Loucy (cell line): Measurements from ENCODE around the gene LRWD1.
"Not testable (repeated sequence)": the region's sequence is repeated elsewhere in the genome, so short reads cannot be mapped to it uniquely, and the experiment has no call there.

Experiments
- H2AFZ ChIP-seq: fragments of 200-600 bp; sonication (generic); 2 replicates; pipeline ENCODE4 v1.6.0; 2016; ENCODE audit warnings: antibody characterized with exemption, mild to moderate bottlenecking, low read length, moderate library complexity
- H3F3A ChIP-seq: fragments of 200-600 bp; 2 replicates; pipeline ENCODE4 v1.6.0; 2016; ENCODE audit warnings: antibody characterized with exemption, low read depth, mild to moderate bottlenecking
- H3K27me3 ChIP-seq: fragments of 200-600 bp; sonication (generic); 2 replicates; pipeline ENCODE4 v1.6.1; 2014; ENCODE audit warnings: low read length, mild to moderate bottlenecking; ENCODE audit not compliant: insufficient read depth, poor library complexity, severe bottlenecking
- H3K36me3 ChIP-seq: fragments of 200-600 bp; sonication (generic); 2 replicates; pipeline ENCODE4 v1.6.1; 2016; ENCODE audit warnings: low read length; ENCODE audit not compliant: insufficient read depth
- H3K4me1 ChIP-seq: fragments of 200-600 bp; sonication (generic); 2 replicates; pipeline ENCODE4 v1.5.1; 2014; ENCODE audit warnings: low read length, mild to moderate bottlenecking; ENCODE audit not compliant: insufficient read depth, poor library complexity, severe bottlenecking
- H3K4me2 ChIP-seq: fragments of 200-600 bp; sonication (generic); 2 replicates; pipeline ENCODE4 v1.6.0; 2014; ENCODE audit warnings: antibody characterized with exemption, low read length, low read depth, mild to moderate bottlenecking; ENCODE audit not compliant: poor library complexity, severe bottlenecking
- H3K4me3 ChIP-seq: fragments of 200-600 bp; sonication (generic); 2 replicates; pipeline ENCODE4 v1.5.1; 2014; ENCODE audit warnings: low read length, mild to moderate bottlenecking, mixed read lengths; ENCODE audit not compliant: poor library complexity, severe bottlenecking
- H3K79me2 ChIP-seq: fragments of 200-600 bp; sonication (generic); 2 replicates; pipeline ENCODE4 v1.6.1; 2014; ENCODE audit warnings: low read length; ENCODE audit not compliant: insufficient read depth
- H3K9ac ChIP-seq: fragments of 200-600 bp; sonication (generic); 2 replicates; pipeline ENCODE4 v1.6.0; 2014; ENCODE audit warnings: mild to moderate bottlenecking, low read depth, low read length, moderate library complexity; ENCODE audit not compliant: poor library complexity, severe bottlenecking
- H3K9me2 ChIP-seq: fragments of 200-600 bp; sonication (generic); replicated peaks from 2 replicates; pipeline ENCODE4 v1.6.1; 2016; ENCODE audit warnings: low read depth, low read length, mixed read lengths
- H3K9me3 ChIP-seq: fragments of 200-600 bp; sonication (generic); 2 replicates; pipeline ENCODE4 v1.6.1; 2014; ENCODE audit warnings: mild to moderate bottlenecking, antibody characterized with exemption, low read length, low read depth; ENCODE audit not compliant: insufficient read depth
- H4K20me1 ChIP-seq: fragments of 200-600 bp; sonication (generic); 2 replicates; pipeline ENCODE4 v1.6.0; 2014; ENCODE audit warnings: antibody characterized with exemption, low read length, mild to moderate bottlenecking; ENCODE audit not compliant: insufficient read depth, poor library complexity, severe bottlenecking

The LRWD1 gene

DNA sequence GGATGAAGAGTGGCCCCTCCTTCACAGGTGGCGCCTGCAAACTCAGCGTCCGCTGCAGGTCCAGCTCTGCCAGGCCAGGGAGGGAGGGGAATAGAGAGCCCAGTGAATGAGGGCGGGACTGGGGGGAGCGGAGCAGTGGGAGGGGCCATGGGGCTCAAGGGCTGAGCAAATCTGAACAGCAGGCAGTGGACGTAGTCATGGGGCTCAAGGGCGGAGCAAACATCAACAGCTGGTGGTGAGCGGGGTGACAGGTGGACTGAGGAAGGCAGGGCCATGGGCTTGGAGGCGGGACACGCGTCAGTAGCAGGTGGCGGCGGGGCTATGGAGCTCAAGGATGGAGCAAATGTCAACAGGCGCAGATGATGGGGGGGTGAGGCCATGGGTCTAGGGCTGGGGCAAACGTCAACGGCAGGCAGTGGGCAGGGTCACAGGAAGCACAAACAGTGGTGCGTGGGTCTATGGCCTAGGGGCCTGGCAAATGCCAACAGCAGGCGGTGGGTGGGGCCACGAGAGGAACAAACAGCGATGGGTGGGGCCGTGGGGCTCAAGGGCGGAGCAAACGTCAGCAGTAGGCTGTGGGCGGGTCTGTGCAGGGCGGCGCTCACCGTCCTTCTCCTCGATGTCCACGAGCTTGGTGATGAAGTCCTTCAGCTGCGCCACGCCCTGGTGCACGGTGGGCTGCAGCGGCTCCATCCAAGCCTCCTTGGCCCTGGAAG, 28.6 kb downstream of the LRWD1 start:
- not testable (repeated sequence) for H3K27me3 ChIP-seq, H3K36me3 ChIP-seq, H3K4me3 ChIP-seq

DNA sequence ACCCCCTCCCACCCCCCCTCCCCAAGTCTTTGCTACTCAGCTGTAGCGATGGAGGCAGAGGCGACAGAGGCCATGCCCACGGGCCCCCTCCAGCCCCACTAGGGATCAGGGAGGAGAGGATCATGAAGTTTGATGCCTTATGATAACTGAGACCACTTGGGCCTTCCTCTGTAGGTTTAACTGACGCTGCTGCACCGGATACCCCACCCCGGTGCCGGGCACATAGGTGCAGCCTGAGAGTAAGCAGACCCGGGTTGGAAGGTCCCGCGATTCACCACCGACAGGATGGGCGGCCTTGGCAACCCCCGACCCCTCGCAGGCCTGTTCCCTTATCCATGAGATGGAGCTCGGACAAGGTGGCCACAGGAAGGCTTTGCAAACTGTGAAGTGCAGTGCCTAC, 29.2 kb downstream of the LRWD1 start:
- H3K27me3 ChIP-seq, H3K79me2 ChIP-seq, H3K4me3 ChIP-seq, H2AFZ ChIP-seq, H3F3A ChIP-seq, H3K9me3 ChIP-seq, H3K36me3 ChIP-seq, H3K9me2 ChIP-seq, H3K4me1 ChIP-seq, H3K4me2 ChIP-seq, H3K9ac ChIP-seq, H4K20me1 ChIP-seq: not testable (repeated sequence)

More for the DNA sequence above, 28.6 kb downstream of the LRWD1 start:
- H3K4me1 ChIP-seq, H3K9me3 ChIP-seq, H3K4me2 ChIP-seq, H2AFZ ChIP-seq, H3K9ac ChIP-seq, H4K20me1 ChIP-seq, H3F3A ChIP-seq, H3K79me2 ChIP-seq, H3K9me2 ChIP-seq: not testable (repeated sequence)

- not testable (repeated sequence) for H3K4me1 ChIP-seq, H4K20me1 ChIP-seq, H3K9me2 ChIP-seq, H3K4me3 ChIP-seq, H3K79me2 ChIP-seq, H3K4me2 ChIP-seq, H3K9ac ChIP-seq, H3K36me3 ChIP-seq, H3K9me3 ChIP-seq, H2AFZ ChIP-seq, H3K27me3 ChIP-seq, H3F3A ChIP-seq
Observed at GRCh38 chr7:102494473-102495149, 29.8 kb downstream of the LRWD1 start.

DNA sequence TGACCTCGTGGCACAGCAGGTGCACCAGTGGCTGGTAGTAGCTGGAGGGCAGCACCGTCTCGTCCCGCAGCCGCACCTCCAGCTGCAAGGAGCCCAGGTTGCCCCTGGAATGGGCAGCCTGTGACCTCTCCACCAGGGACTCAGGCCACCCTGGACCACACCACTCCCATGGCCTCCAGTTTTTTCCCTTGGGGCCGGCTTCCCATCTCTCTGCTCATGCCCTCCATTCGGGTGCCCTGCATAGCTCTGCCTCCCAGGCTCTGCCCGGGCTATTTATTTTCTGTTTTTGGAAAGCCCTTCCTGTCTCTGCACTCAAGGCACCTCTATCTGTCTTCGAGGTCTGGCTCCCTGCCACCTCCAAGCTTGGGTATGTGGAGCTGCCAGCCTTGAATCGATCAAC, 32.1 kb downstream of the LRWD1 start:
- H3K4me2 ChIP-seq, H3K36me3 ChIP-seq, H3K27me3 ChIP-seq, H3K4me3 ChIP-seq, H3K9ac ChIP-seq, H3K9me3 ChIP-seq, H3K9me2 ChIP-seq, H3K79me2 ChIP-seq, H4K20me1 ChIP-seq, H3F3A ChIP-seq, H3K4me1 ChIP-seq, H2AFZ ChIP-seq: not testable (repeated sequence)

GRCh38 chr7:102497308-102497707, 32.5 kb downstream of the LRWD1 start:
- not testable (repeated sequence) for H3K9ac ChIP-seq, H3K4me2 ChIP-seq, H3K9me3 ChIP-seq, H3K36me3 ChIP-seq, H2AFZ ChIP-seq, H3K79me2 ChIP-seq, H3K4me1 ChIP-seq, H3F3A ChIP-seq, H3K4me3 ChIP-seq, H3K27me3 ChIP-seq, H4K20me1 ChIP-seq, H3K9me2 ChIP-seq

- H3K4me3 ChIP-seq, H3K9me3 ChIP-seq, H3K36me3 ChIP-seq, H3F3A ChIP-seq, H2AFZ ChIP-seq, H3K4me1 ChIP-seq, H3K9ac ChIP-seq, H3K9me2 ChIP-seq, H4K20me1 ChIP-seq, H3K79me2 ChIP-seq, H3K4me2 ChIP-seq, H3K27me3 ChIP-seq: not testable (repeated sequence)
Observed at GRCh38 chr7:102498321-102498720, 33.5 kb downstream of the LRWD1 start.

DNA sequence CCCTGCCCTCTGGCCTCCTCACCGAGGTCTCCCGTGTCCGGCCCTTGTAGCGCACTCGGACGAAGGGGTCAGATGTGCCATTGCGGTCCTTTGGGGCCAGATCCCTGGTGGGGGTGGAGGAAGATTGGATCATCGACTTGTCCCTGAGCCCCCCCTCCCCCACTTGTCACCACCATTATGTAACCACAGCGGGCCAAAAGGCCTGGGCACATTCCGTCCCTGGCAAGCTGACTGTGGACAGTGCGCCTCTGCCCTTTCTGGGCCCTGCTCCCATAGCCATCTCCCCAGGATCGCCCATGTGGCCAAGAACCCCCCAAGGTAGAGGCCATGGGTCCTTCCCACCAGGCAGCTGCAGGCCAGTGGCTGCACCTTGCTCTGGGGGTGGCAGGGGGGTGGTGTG, 38.4 kb downstream of the LRWD1 start:
- H3K4me2 ChIP-seq, H3K79me2 ChIP-seq, H3F3A ChIP-seq, H3K9ac ChIP-seq, H2AFZ ChIP-seq, H4K20me1 ChIP-seq, H3K9me2 ChIP-seq, H3K4me3 ChIP-seq, H3K36me3 ChIP-seq, H3K27me3 ChIP-seq, H3K4me1 ChIP-seq, H3K9me3 ChIP-seq: not testable (repeated sequence)
